ENCODE data around the gene PGPEP1.
A peak's percentile ranks its signal among the peaks of the same experiment; 100 is the strongest.
"Not testable (repeated sequence)": the region's sequence is repeated elsewhere in the genome, so short reads cannot be mapped to it uniquely, and the experiment has no call there.

The PGPEP1 gene

DNA sequence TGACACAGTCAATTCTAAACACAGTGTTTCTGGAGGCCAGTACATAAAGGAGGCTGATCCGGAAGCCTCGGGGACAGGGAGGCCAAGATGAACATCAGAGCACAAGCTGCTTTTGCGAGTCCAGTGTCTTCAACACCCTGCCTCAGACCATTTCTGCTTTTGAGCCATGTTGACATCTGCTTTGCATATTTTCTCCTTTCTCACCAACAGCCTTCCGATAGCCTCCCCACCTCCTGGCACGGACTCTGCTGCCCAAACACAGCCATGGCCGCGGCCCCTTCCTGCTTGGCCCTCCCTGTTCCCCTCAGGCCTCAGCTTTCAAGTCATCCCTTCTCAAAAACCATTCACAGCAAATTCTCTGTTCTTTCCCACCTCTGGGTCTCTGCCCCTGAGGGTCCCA lies 53.4 kb downstream of the PGPEP1 start:
- no peak overlapping the region for H3K27ac ChIP-seq
- no peak for TF ChIP-seq CTCF (IDR thresholded peaks at IDR 0.05; ENCODE audit: low read depth, low read length)
- H3K9me3 ChIP-seq (ENCODE audit: severe bottlenecking), result peaks cover 4% of the 10 kb centered on the region
- no peak for DNase-seq
- H3K4me3 ChIP-seq (ENCODE audit: low read depth, low read length), result no peak overlapping the region
- no peaks in the 10 kb centered on the region for H3K27me3 ChIP-seq (ENCODE audit: insufficient read depth, low read depth, severe bottlenecking)
- peaks cover 8% of the 10 kb centered on the region for H3K36me3 ChIP-seq

DNA sequence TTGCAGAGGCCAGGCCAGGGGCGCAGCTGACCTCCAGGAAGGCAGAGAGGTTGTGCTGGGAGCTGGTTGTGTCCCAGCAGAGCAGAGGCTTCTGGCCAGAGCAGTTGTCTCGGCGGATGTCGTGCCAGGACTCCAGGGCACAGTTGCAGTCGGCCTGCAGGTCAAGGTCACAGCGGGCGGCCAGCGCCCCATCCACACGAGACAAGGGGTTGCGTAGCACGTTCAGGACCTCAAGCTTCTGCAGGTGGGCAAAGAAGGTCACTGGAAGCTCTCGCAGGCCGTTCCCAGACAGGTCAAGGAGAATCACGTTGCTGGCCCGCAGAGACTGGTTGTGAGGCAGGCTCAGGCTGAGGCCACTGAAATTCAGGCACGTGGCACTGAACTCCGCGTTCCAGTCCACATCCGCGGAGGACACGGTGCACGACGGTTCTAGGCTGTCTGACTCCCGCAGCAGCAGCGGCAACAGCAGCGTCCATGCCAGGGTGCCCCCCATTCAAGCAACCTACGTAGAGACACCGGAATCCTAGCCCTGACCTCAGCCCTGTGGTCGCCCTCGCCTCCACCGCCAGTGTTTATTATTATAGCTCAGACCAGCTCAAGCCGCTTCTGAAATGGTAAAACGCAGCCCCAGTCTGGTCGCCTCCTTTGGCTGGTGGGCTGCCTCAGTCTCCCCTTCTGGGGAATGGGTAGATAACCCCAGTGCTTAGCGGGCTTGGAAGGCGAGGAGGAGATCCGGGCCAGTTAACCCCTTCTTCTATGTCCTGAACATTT lies 56.3 kb downstream of the PGPEP1 start:
- Histone ChIP-seq H3K36me3 (no peaks in the 10 kb centered on the region), H3K27me3 (ENCODE audit: insufficient read depth, low read depth, severe bottlenecking) (no peaks in the 10 kb centered on the region), H3K4me3 (ENCODE audit: low read depth, low read length) (no peak overlapping the region), H3K27ac (no peak overlapping the region), H3K9me3 (ENCODE audit: severe bottlenecking) (no peaks in the 10 kb centered on the region)
- DNase-seq, result no peak
- no peak for TF ChIP-seq CTCF (IDR thresholded peaks at IDR 0.05; ENCODE audit: low read depth, low read length)

GRCh38 chr19:18397242-18398202 lies 57.1 kb downstream of the PGPEP1 start, which contains the start of gene LRRC25:
Gene LRRC25, minus strand, starts transcription at chr19:18397622. Its CDS starts 659 bp downstream, at chr19:18396963.
- H3K36me3 ChIP-seq, result no peaks in the 10 kb centered on the region
- H3K27ac ChIP-seq, result no peak within 1 kb of the TSS
- DNase-seq, result no peak
- no peak for TF ChIP-seq CTCF (IDR thresholded peaks at IDR 0.05; ENCODE audit: low read depth, low read length)
- H3K27me3 ChIP-seq (ENCODE audit: insufficient read depth, low read depth, severe bottlenecking), result no peaks in the 10 kb centered on the region
- no peak within 1 kb of the TSS for H3K4me3 ChIP-seq (ENCODE audit: low read depth, low read length)
- H3K9me3 ChIP-seq (ENCODE audit: severe bottlenecking), result no peaks in the 10 kb centered on the region

GRCh38 chr19:18399008-18399407 lies 58.6 kb downstream of the PGPEP1 start:
- no peak for DNase-seq
- no peaks in the 10 kb centered on the region for H3K9me3 ChIP-seq (ENCODE audit: severe bottlenecking)
- no peak overlapping the region for H3K27ac ChIP-seq
- H3K4me3 ChIP-seq (ENCODE audit: low read depth, low read length), result no peak overlapping the region
- no peaks in the 10 kb centered on the region for H3K36me3 ChIP-seq
- no peak for TF ChIP-seq CTCF (IDR thresholded peaks at IDR 0.05; ENCODE audit: low read depth, low read length)
- H3K27me3 ChIP-seq (ENCODE audit: insufficient read depth, low read depth, severe bottlenecking), result no peaks in the 10 kb centered on the region

DNA sequence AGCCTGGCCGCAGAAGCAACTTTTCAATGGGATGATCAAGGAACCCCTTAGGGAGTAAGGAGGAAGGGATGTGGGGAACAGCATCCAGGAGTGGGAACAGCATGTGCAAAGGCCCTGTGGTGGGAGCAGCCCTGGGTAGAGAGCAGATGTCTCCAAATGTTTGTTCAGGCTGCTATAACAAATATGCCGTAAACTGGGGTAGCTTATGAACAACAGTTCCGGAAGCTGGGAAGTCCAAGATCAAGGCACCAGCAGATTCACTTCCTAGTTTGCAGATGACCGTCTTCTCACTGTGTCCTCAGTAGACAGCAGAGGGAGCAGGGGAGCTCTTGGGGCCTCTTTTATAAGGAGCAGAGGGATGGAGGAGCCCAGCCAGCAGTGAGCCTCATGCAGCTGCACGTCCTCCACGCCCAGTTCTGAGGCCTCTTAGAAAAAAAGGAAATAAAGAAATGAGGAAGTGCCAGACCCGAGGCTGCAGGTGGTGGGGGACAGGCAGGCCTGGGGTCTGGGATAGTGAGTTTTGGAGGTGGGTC lies 61.2 kb downstream of the PGPEP1 start:
- peak; percentile 29 for TF ChIP-seq CTCF (IDR thresholded peaks at IDR 0.05; ENCODE audit: low read depth, low read length)
- no peak overlapping the region for H3K4me3 ChIP-seq (ENCODE audit: low read depth, low read length)
- no peak overlapping the region for H3K27ac ChIP-seq
- no peaks in the 10 kb centered on the region for H3K36me3 ChIP-seq
- no peak for DNase-seq
- no peaks in the 10 kb centered on the region for H3K27me3 ChIP-seq (ENCODE audit: insufficient read depth, low read depth, severe bottlenecking)
- no peaks in the 10 kb centered on the region for H3K9me3 ChIP-seq (ENCODE audit: severe bottlenecking)

- H3K4me3 ChIP-seq (ENCODE audit: low read depth, low read length); H3K27me3 ChIP-seq (ENCODE audit: insufficient read depth, low read depth, severe bottlenecking); H3K27ac ChIP-seq; DNase-seq; H3K36me3 ChIP-seq; H3K9me3 ChIP-seq (ENCODE audit: severe bottlenecking): not testable (repeated sequence)
Observed at GRCh38 chr19:18402455-18403248, 62.3 kb downstream of the PGPEP1 start.

GRCh38 chr19:18405754-18406153 lies 65.4 kb downstream of the PGPEP1 start:
- not testable (repeated sequence) for H3K36me3 ChIP-seq; H3K9me3 ChIP-seq (ENCODE audit: severe bottlenecking); DNase-seq; H3K27ac ChIP-seq; H3K27me3 ChIP-seq (ENCODE audit: insufficient read depth, low read depth, severe bottlenecking); H3K4me3 ChIP-seq (ENCODE audit: low read depth, low read length)
